ENCODE measurements around the gene ISYNA1.

DNA sequence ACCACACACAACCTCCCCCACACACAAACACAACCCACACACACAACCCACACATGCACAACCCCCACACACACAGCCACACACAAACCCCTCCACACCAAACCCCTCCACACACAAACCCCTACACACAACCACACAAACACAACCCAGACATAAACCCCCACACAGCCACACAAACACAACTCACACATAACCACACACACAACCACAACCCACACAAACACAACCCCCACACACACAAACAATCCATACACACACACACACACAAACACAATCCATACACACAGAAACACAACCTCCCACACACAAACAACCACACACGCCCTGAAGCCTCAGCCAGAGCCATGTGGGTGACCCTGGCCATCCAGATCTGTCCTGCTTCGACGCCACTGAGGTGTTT is 30.0 kb upstream of the ISYNA1 start:
- TF ChIP-seq POLR2A (IDR thresholded peaks at IDR 0.05; ENCODE audit: low read depth, low read length): no peak
- no peak for TF ChIP-seq POLR2AphosphoS5 (IDR thresholded peaks at IDR 0.05; ENCODE audit: low read depth, low read length)

Data from GM12892 (cell line).